ENCODE measurements around the gene FBXW11.

GRCh38 chr5:171867786-171868185 is 138.7 kb downstream of the FBXW11 start:
- TF ChIP-seq CTCF (IDR thresholded peaks at IDR 0.05) (no peak), POLR2A (IDR thresholded peaks at IDR 0.05) (no peak)
